ENCODE data around the gene FBXO31.

DNA sequence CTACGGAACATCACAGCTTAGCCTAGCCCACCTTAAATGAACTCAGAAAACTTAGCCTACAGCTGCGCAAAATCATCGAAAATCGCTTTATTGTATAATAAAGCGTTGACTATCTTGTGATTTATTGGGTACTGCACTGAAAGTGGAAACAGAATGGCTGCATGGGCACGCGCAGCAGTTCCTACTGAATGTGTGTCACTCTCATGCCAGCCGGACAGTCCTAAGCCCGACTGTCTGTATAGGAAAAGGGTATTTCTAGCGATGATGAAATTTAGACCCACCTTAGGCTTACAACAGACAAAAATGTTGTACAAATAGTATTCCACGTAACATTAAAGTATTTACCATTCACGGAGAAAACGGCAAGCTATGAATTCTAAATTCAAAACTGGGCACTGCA, 9.3 kb downstream of the FBXO31 start:
- TF ChIP-seq, protein P1, sequence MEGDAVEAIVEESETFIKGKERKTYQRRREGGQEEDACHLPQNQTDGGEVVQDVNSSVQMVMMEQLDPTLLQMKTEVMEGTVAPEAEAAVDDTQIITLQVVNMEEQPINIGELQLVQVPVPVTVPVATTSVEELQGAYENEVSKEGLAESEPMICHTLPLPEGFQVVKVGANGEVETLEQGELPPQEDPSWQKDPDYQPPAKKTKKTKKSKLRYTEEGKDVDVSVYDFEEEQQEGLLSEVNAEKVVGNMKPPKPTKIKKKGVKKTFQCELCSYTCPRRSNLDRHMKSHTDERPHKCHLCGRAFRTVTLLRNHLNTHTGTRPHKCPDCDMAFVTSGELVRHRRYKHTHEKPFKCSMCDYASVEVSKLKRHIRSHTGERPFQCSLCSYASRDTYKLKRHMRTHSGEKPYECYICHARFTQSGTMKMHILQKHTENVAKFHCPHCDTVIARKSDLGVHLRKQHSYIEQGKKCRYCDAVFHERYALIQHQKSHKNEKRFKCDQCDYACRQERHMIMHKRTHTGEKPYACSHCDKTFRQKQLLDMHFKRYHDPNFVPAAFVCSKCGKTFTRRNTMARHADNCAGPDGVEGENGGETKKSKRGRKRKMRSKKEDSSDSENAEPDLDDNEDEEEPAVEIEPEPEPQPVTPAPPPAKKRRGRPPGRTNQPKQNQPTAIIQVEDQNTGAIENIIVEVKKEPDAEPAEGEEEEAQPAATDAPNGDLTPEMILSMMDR (IDR thresholded peaks at IDR 0.05), result no peak
- no peak for TF ChIP-seq POLR2A (IDR thresholded peaks at IDR 0.05)

Data from adrenal gland (tissue), 5 donors.